ENCODE results near the gene NTHL1. TPM values are rescaled to one million over a fixed set of nuclear protein-coding genes. Genes with fewer than 3 reads are reported as not detected.

Gene NTHL1
- total and polyA plus RNA-seq, 10 donors = 9.6 to 52.1 (median 27.0) TPM

DNA sequence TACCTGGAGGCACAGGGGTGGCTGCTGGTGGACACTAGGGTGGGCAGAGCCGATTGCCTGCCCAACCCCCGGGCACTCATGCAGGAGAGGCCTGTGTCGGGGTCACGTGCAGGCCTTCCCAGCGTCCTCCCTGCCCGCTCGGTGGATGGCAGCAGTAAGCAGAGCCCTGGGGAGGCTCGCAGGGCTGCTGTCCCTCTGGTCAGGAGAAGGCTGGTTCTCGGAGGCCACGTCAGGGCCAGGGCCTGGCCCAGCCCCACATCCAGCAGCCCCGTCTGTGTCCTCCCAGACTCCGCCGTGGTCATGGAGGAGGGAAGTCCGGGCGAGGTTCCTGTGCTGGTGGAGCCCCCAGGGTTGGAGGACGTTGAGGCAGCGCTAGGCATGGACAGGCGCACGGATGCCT lies 35.8 kb upstream of the NTHL1 start:
- no peaks in the 10 kb centered on the region for H3K27me3 ChIP-seq (replicated peaks in 1 of 7)
- peaks cover 0 to 38% (median 15%) of the 10 kb centered on the region in 6 donors for H3K4me1 ChIP-seq
- peak overlapping the region in 4 of 8 donors; percentile 33 to 63 (median 53) for H3K27ac ChIP-seq
- TF ChIP-seq POLR2A (IDR thresholded peaks at IDR 0.05) = no peak
- TF ChIP-seq, protein P1, sequence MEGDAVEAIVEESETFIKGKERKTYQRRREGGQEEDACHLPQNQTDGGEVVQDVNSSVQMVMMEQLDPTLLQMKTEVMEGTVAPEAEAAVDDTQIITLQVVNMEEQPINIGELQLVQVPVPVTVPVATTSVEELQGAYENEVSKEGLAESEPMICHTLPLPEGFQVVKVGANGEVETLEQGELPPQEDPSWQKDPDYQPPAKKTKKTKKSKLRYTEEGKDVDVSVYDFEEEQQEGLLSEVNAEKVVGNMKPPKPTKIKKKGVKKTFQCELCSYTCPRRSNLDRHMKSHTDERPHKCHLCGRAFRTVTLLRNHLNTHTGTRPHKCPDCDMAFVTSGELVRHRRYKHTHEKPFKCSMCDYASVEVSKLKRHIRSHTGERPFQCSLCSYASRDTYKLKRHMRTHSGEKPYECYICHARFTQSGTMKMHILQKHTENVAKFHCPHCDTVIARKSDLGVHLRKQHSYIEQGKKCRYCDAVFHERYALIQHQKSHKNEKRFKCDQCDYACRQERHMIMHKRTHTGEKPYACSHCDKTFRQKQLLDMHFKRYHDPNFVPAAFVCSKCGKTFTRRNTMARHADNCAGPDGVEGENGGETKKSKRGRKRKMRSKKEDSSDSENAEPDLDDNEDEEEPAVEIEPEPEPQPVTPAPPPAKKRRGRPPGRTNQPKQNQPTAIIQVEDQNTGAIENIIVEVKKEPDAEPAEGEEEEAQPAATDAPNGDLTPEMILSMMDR (IDR thresholded peaks at IDR 0.05 in 8 of 11, conservative IDR thresholded peaks at IDR 0.05 in 3 of 11) = no peak
- no peak for TF ChIP-seq POLR2AphosphoS5 (IDR thresholded peaks at IDR 0.05)
- H3K9me3 ChIP-seq = no peaks in the 10 kb centered on the region
- no peak for DNase-seq
- intact Hi-C loops (cut with DNase I; ENCODE audit: low total_unique reads) = no loop called here
- WGBS, 5 donors = 84 to 93% (median 88%) methylated on average over 12 to 19 of the region's 19 CpGs
- no peak overlapping the region for H3K4me3 ChIP-seq
- peaks cover 0 to 100% (median 97%) of the 10 kb centered on the region in 6 donors for H3K36me3 ChIP-seq

DNA sequence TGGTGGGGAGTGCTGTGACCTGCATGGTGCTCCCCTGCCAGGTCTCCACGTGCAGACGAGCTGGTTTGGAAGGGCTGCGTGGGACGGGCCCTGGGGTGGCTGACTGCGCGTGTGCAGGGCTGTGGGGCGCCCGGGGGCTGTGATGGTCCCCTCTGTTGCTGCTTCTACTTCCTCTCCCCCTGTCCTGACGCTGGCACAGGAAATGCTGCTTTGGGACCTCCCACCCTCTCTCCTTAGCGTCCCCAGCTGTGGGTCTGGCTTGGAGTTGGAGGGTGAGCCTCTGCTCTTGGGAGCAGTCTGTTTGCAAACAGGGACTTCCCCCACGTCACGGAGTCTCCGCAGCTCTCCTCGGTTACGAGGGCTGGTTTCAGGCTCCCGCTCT lies 35.3 kb upstream of the NTHL1 start:
- Histone ChIP-seq H3K36me3 (peaks cover 0 to 100% (median 95%) of the 10 kb centered on the region in 6 donors), H3K27ac (peak overlapping the region in 4 of 8 donors; percentile 33 to 63 (median 53)), H3K27me3 (replicated peaks in 1 of 7) (no peaks in the 10 kb centered on the region), H3K4me3 (no peak overlapping the region), H3K9me3 (no peaks in the 10 kb centered on the region), H3K4me1 (peaks cover 0 to 38% (median 15%) of the 10 kb centered on the region in 6 donors)
- 53 to 64% (median 59%) methylated on average over 15 to 16 of the region's 16 CpGs for WGBS, 5 donors
- no peak for DNase-seq
- intact Hi-C loops (cut with DNase I; ENCODE audit: low total_unique reads) = no loop called here
- TF ChIP-seq, protein P1 (IDR thresholded peaks at IDR 0.05 in 8 of 11, conservative IDR thresholded peaks at IDR 0.05 in 3 of 11) = no peak
- TF ChIP-seq POLR2AphosphoS5 (IDR thresholded peaks at IDR 0.05) = peak in 2 of 3 donors; percentile 12 to 19

DNA sequence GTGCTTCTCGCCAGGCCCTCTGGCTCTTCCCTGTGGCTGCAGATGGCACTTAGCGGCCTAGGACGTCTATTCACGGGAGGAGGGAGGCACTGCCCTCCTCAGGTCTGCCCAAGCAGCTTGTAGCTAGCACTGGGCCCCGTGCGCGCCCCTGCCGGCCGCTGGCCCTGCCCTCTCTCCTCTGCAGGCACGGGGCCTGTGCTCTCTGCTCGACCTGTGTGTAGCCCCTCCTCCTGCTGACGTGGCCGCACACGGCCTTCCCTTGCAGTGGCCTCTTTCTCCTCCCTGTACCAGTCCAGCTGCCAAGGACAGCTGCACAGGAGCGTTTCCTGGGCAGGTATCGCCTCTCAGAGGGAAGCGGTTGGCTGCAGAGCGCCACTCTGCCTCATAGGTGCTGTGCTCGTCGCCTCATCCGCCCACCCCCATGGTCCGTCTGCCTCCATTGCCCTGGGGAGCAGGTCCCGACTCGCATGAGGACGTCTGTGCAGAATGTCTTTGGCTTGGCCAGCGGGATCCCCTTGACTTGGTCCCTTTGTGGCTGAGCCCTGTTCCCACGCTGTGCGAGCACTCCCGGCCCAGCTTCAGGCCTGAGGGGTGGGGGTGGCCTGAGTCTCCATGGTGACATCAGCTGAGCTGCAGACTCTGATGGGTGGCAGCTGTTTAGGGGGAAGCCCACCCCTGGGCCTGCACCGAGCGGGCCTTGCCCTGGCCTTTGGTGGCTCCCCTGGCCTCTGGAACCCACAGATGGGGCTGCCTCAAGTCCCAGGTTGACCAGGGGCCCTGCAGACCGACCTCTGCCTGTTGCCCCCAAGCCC lies 34.7 kb upstream of the NTHL1 start:
- 70 to 81% (median 77%) methylated on average over 21 to 32 of the region's 32 CpGs for WGBS, 5 donors
- TF ChIP-seq, protein P1 (IDR thresholded peaks at IDR 0.05 in 8 of 11, conservative IDR thresholded peaks at IDR 0.05 in 3 of 11) = peak in 2 of 11 experiments; percentile 14 to 17
- TF ChIP-seq POLR2AphosphoS5 (IDR thresholded peaks at IDR 0.05) (peak in 2 of 3 donors; percentile 63 to 65), POLR2A (IDR thresholded peaks at IDR 0.05) (no peak)
- Histone ChIP-seq H3K27me3 (replicated peaks in 1 of 7) (no peaks in the 10 kb centered on the region), H3K4me1 (peaks cover 0 to 38% (median 15%) of the 10 kb centered on the region in 6 donors), H3K9me3 (no peaks in the 10 kb centered on the region), H3K4me3 (no peak overlapping the region), H3K36me3 (peaks cover 0 to 100% (median 92%) of the 10 kb centered on the region in 6 donors), H3K27ac (peak overlapping the region in 5 of 8 donors; percentile 17 to 63 (median 49))
- no peak for DNase-seq
- intact Hi-C loops (cut with DNase I; ENCODE audit: low total_unique reads) = no loop called here

Data from spleen (tissue), 11 donors.